ENCODE measurements around the gene CRACR2B.

- TF ChIP-seq YY1 (IDR thresholded peaks at IDR 0.05; ENCODE audit: low read depth, low read length), result no peak
- no peak for TF ChIP-seq CTCF (IDR thresholded peaks at IDR 0.05 in 2 of 3, conservative IDR thresholded peaks at IDR 0.05 in 1 of 3; ENCODE audit: control insufficient read depth in 2 of 3, extremely low read depth in 1 of 3, insufficient read depth in 1 of 3, low read depth in 3 of 3, low read length in 3 of 3)
- no peak for TF ChIP-seq EZH2 (IDR thresholded peaks at IDR 0.05; ENCODE audit: borderline replicate concordance, control insufficient read depth, low read depth, low read length)
- TF ChIP-seq ZBTB40 (IDR thresholded peaks at IDR 0.05; ENCODE audit: borderline replicate concordance), result no peak
- no peak for TF ChIP-seq GABPA (IDR thresholded peaks at IDR 0.05; ENCODE audit: low read depth)
- no peak for TF ChIP-seq RELA (IDR thresholded peaks at IDR 0.05; ENCODE audit: borderline replicate concordance, partially characterized antibody)
- no peak for TF ChIP-seq ZSCAN29 (IDR thresholded peaks at IDR 0.05)
- TF ChIP-seq SRF (IDR thresholded peaks at IDR 0.05; ENCODE audit: low read depth in 2 of 2, low read length in 2 of 2), result no peak
- TF ChIP-seq NFYB (IDR thresholded peaks at IDR 0.05; ENCODE audit: insufficient read depth, low read depth, low read length), result no peak
- TF ChIP-seq CREB1 (IDR thresholded peaks at IDR 0.05; ENCODE audit: low read depth), result no peak
- no peak for TF ChIP-seq RBBP5 (conservative IDR thresholded peaks at IDR 0.05)
- TF ChIP-seq POLR2AphosphoS5 (IDR thresholded peaks at IDR 0.05; ENCODE audit: low read length), result no peak
- TF ChIP-seq SP1 (IDR thresholded peaks at IDR 0.05; ENCODE audit: low read depth, low read length), result no peak
These were observed 18.3 kb downstream of the CRACR2B start for GRCh38 chr11:845872-846495.
